Ishikawa (cell line): ENCODE results near the gene HDAC9.

ENCODE experiments used
- CEBPB ChIP-seq: IDR thresholded peaks from 2 replicates; pipeline ENCODE4 v1.6.1; 2012
- CREB1 ChIP-seq: IDR thresholded peaks from 2 replicates; pipeline ENCODE4 v1.6.1; 2012; ENCODE audit warnings: low read depth
- EGR1 ChIP-seq: IDR thresholded peaks from 2 replicates; pipeline ENCODE4 v1.6.1; 2012
- EP300 ChIP-seq: IDR thresholded peaks from 2 replicates; pipeline ENCODE4 v1.6.1; 2012; ENCODE audit warnings: borderline replicate concordance
- NFIC ChIP-seq: IDR thresholded peaks from 2 replicates; pipeline ENCODE4 v1.6.1; 2012
- RAD21 ChIP-seq: IDR thresholded peaks from 2 replicates; pipeline ENCODE4 v1.6.1; 2012; ENCODE audit warnings: low read depth
- REST ChIP-seq: IDR thresholded peaks from 2 replicates; pipeline ENCODE4 v1.6.1; 2012; ENCODE audit warnings: low read depth, mild to moderate bottlenecking
- TAF1 ChIP-seq: IDR thresholded peaks from 2 replicates; pipeline ENCODE4 v1.6.1; 2012; ENCODE audit warnings: low read depth, mild to moderate bottlenecking
- TCF12 ChIP-seq: IDR thresholded peaks from 2 replicates; pipeline ENCODE4 v1.6.1; 2012; ENCODE audit warnings: low read depth
- TEAD4 ChIP-seq: IDR thresholded peaks from 2 replicates; pipeline ENCODE4 v1.6.1; 2012
- USF1 ChIP-seq: IDR thresholded peaks from 2 replicates; pipeline ENCODE4 v1.6.1; 2012
- YY1 ChIP-seq: IDR thresholded peaks from 2 replicates; pipeline ENCODE4 v1.6.1; 2012; ENCODE audit warnings: low read depth
- TF ChIP-seq, protein P1 (sequence below): IDR thresholded peaks from 2 replicates; pipeline ENCODE4 v1.6.1; 2012

GRCh38 chr7:19009241-19009935, 513.8 kb downstream of the HDAC9 start:
- TF ChIP-seq EP300 (no peak), CEBPB (no peak), NFIC (no peak), RAD21 (no peak), USF1 (no peak), TAF1 (no peak), REST (no peak), YY1 (no peak), CREB1 (no peak), TCF12 (no peak), EGR1 (no peak), TEAD4 (no peak)
- TF ChIP-seq, protein P1, sequence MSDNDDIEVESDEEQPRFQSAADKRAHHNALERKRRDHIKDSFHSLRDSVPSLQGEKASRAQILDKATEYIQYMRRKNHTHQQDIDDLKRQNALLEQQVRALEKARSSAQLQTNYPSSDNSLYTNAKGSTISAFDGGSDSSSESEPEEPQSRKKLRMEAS: no peak
